HCT116 (cell line): ENCODE data around the gene PCARE. TPM values are rescaled to one million over a fixed set of nuclear protein-coding genes. Genes with fewer than 3 reads are reported as not detected.

Experiments used
- ATAC-seq: fragments of 200-7000 bp; cut with Tn5 transposase; 2 replicates; pipeline ENCODE4 v1.9.1; 2020; ENCODE audit warnings: mild to moderate bottlenecking, moderate library complexity
- BruUV-seq: library from RNA; stranded (reverse); fragments of 400-500 nt; replicated peaks from 2 replicates; lab custom pipeline; 2021; lab: Mats Ljungman, UMichigan
- CTCF ChIA-PET: fragments of 300-600 bp; sonication (Branson Sonifier 250); formaldehyde crosslinking; loops from one replicate; lab custom pipeline; 2021; ENCODE audit warnings: antibody characterized with exemption; lab: Charles Lee
- POLR2A ChIA-PET: fragments of 300-600, 350-600 bp; sonication (Branson Sonifier 250); formaldehyde crosslinking; loops from one replicate; lab custom pipeline; 2021; ENCODE audit warnings: antibody characterized with exemption; lab: Charles Lee
- RAD21 ChIA-PET, 2 experiments: fragments of 300-600 bp; sonication (Branson Sonifier 250); formaldehyde crosslinking; loops; one replicate each; lab custom pipeline; 2023; ENCODE audit warnings: low total read pairs in 2 of 2; ENCODE audit not compliant: uncharacterized antibody in 2 of 2, unreplicated experiment in 2 of 2, low non-redundant PET in 1 of 2; lab: Charles Lee
- DNase-seq: peaks from one replicate; pipeline ENCODE4 v3.0.0-alpha.2; 2010; ENCODE audit warnings: low read depth, low spot score
- H2AFZ ChIP-seq: fragments of 200-600 bp; shearing (Covaris generic), sonication (generic); 2 replicates; pipeline ENCODE4 v1.6.1; 2017; ENCODE audit warnings: low read depth, mixed run types, mixed read lengths, antibody characterized with exemption, low read length; ENCODE audit not compliant: poor library complexity, severe bottlenecking
- H3K27ac ChIP-seq: 2 replicates; pipeline ENCODE4 v1.5.1; 2012; ENCODE audit warnings: low read depth, low read length
- H3K27me3 ChIP-seq: fragments of 200-600 bp; sonication (generic); 2 replicates; pipeline ENCODE4 v1.6.1; 2016; ENCODE audit warnings: mixed run types, low read length, mixed read lengths; ENCODE audit not compliant: insufficient read depth
- H3K36me3 ChIP-seq, 2 experiments: fragments of 200-500 bp in 1 of 2; fragments of 200-600 bp in 1 of 2; sonication (Bioruptor generic) in 1 of 2; sonication (generic) in 1 of 2; 2 replicates each; pipeline versions ENCODE4 v1.5.1 to v1.6.1; 2014 to 2016; ENCODE audit warnings: low read length in 2 of 2, inconsistent platforms in 1 of 2, mixed read lengths in 1 of 2, mixed run types in 1 of 2; ENCODE audit not compliant: insufficient read depth in 2 of 2, control insufficient read depth in 1 of 2
- H3K4me1 ChIP-seq, 2 experiments: fragments of 200-600 bp in 1 of 2; sonication (generic) in 1 of 2; 2 replicates each; pipeline versions ENCODE4 v1.5.1 to v1.6.1; 2012 to 2017; ENCODE audit warnings: low read length in 2 of 2, inconsistent platforms in 1 of 2, mild to moderate bottlenecking in 1 of 2, mixed read lengths in 1 of 2, mixed run types in 1 of 2, moderate library complexity in 1 of 2; ENCODE audit not compliant: insufficient read depth in 2 of 2, control insufficient read depth in 1 of 2
- H3K4me2 ChIP-seq: fragments of 200-600 bp; sonication (generic); 2 replicates; pipeline ENCODE4 v1.6.1; 2017; ENCODE audit warnings: mixed run types, low read length, mixed read lengths
- H3K4me3 ChIP-seq, 2 experiments: fragments of 200-600 bp in 1 of 2; sonication (generic) in 1 of 2; replicated peaks in 1 of 2; 2 replicates each; pipeline ENCODE4 v1.5.1; 2011 to 2016; ENCODE audit warnings: low read length in 2 of 2, control low read depth in 1 of 2, low read depth in 1 of 2, mild to moderate bottlenecking in 1 of 2, mixed read lengths in 1 of 2, mixed run types in 1 of 2
- H3K79me2 ChIP-seq: fragments of 200-600 bp; sonication (generic); 2 replicates; pipeline ENCODE4 v1.6.1; 2017; ENCODE audit warnings: mild to moderate bottlenecking, mixed run types, low read length, moderate library complexity, mixed read lengths; ENCODE audit not compliant: insufficient read depth
- H3K9ac ChIP-seq: fragments of 200-600 bp; sonication (generic); 2 replicates; pipeline ENCODE4 v1.6.1; 2016; ENCODE audit warnings: low read length, mixed read lengths
- H3K9me2 ChIP-seq: fragments of 200-600 bp; sonication (generic), shearing (Covaris generic); 2 replicates; pipeline ENCODE4 v1.6.1; 2017; ENCODE audit warnings: mixed run types, mild to moderate bottlenecking, moderate library complexity; ENCODE audit not compliant: insufficient read depth
- H3K9me3 ChIP-seq, 2 experiments: fragments of 200-500 bp in 1 of 2; fragments of 200-600 bp in 1 of 2; sonication (Bioruptor generic) in 1 of 2; sonication (generic) in 1 of 2; 2 replicates each; pipeline ENCODE4 v1.6.1; 2014 to 2017; ENCODE audit warnings: low read length in 2 of 2, mixed read lengths in 2 of 2, inconsistent platforms in 1 of 2, low read depth in 1 of 2, mild to moderate bottlenecking in 1 of 2, mixed run types in 1 of 2, moderate library complexity in 1 of 2; ENCODE audit not compliant: control insufficient read depth in 1 of 2, insufficient read depth in 1 of 2
- H4K20me1 ChIP-seq: fragments of 200-600 bp; sonication (generic), shearing (Covaris generic); 2 replicates; pipeline ENCODE4 v1.6.1; 2017; ENCODE audit warnings: mixed run types, mild to moderate bottlenecking, moderate library complexity; ENCODE audit not compliant: insufficient read depth
- ATF3 ChIP-seq: IDR thresholded peaks from 2 replicates; pipeline ENCODE4 v1.6.1; 2012
- CBX3 ChIP-seq: IDR thresholded peaks from 2 replicates; pipeline ENCODE4 v1.6.1; 2012; ENCODE audit warnings: low read depth
- CTCF ChIP-seq, 3 experiments: fragments of 200-600 bp in 1 of 3; sonication (generic) in 1 of 3; IDR thresholded peaks in 2 of 3; conservative IDR thresholded peaks in 1 of 3; 2 replicates each; pipeline ENCODE4 v1.5.1; 2012 to 2017; ENCODE audit warnings: low read depth in 2 of 3, low read length in 2 of 3, antibody characterized with exemption in 1 of 3, borderline replicate concordance in 1 of 3, control low read depth in 1 of 3, mild to moderate bottlenecking in 1 of 3, mixed read lengths in 1 of 3, mixed run types in 1 of 3, moderate library complexity in 1 of 3; ENCODE audit not compliant: insufficient read depth in 1 of 3
- EGR1 ChIP-seq: IDR thresholded peaks from 2 replicates; pipeline ENCODE4 v1.6.1; 2012; ENCODE audit warnings: low read depth
- ELF1 ChIP-seq: IDR thresholded peaks from 2 replicates; pipeline ENCODE4 v1.6.1; 2012; ENCODE audit warnings: low read depth, borderline replicate concordance
- EZH2 ChIP-seq: fragments of 200-600 bp; sonication (generic); IDR thresholded peaks from 2 replicates; pipeline ENCODE4 v1.6.1; 2017; ENCODE audit warnings: antibody characterized with exemption, mixed run types
- EZH2phosphoT487 ChIP-seq: fragments of 200-600 bp; IDR thresholded peaks from 2 replicates; pipeline ENCODE4 v1.6.1; 2018; ENCODE audit warnings: antibody characterized with exemption, borderline replicate concordance
- FOSL1 ChIP-seq: IDR thresholded peaks from 2 replicates; pipeline ENCODE4 v1.6.1; 2012; ENCODE audit warnings: low read depth
- JUND ChIP-seq: IDR thresholded peaks from 2 replicates; pipeline ENCODE4 v1.6.1; 2012
- POLR2A ChIP-seq: IDR thresholded peaks from 2 replicates; pipeline ENCODE4 v1.7.0; 2011; ENCODE audit warnings: borderline replicate concordance; ENCODE audit not compliant: insufficient read depth, insufficient read length; ENCODE audit errors: extremely low read depth
- POLR2AphosphoS5 ChIP-seq: IDR thresholded peaks from 2 replicates; pipeline ENCODE4 v1.6.1; 2011; ENCODE audit warnings: mild to moderate bottlenecking, low read depth, low read length, moderate library complexity
- RAD21 ChIP-seq: IDR thresholded peaks from 2 replicates; pipeline ENCODE4 v1.6.1; 2012; ENCODE audit warnings: low read depth, mild to moderate bottlenecking
- SIN3A ChIP-seq: IDR thresholded peaks from 2 replicates; pipeline ENCODE4 v1.6.1; 2012; ENCODE audit warnings: low read depth
- SP1 ChIP-seq: IDR thresholded peaks from 2 replicates; pipeline ENCODE4 v1.6.1; 2012; ENCODE audit warnings: low read depth
- SRF ChIP-seq: IDR thresholded peaks from 2 replicates; pipeline ENCODE4 v1.6.1; 2012; ENCODE audit warnings: low read depth
- TCF7L2 ChIP-seq: IDR thresholded peaks from 2 replicates; pipeline ENCODE4 v1.7.0; 2011; ENCODE audit warnings: borderline replicate concordance, inconsistent platforms; ENCODE audit not compliant: insufficient read depth, insufficient read length; ENCODE audit errors: extremely low read depth
- ZBTB33 ChIP-seq: IDR thresholded peaks from 2 replicates; pipeline ENCODE4 v1.6.1; 2011; ENCODE audit warnings: mild to moderate bottlenecking, low read length, moderate library complexity; ENCODE audit not compliant: insufficient replicate concordance; ENCODE audit errors: extremely low read depth
- ZFX ChIP-seq: fragments of 450-650 bp; IDR thresholded peaks from 2 replicates; pipeline ENCODE4 v1.6.1; 2017
- intact Hi-C: fragments of 100-400 bp; cut with micrococcal nuclease; formaldehyde crosslinking; loops from 2 replicates; pipeline ENCODE4 v1.10.0; 2022
- total RNA-seq: library from RNA; stranded (reverse); gene quantifications from one replicate; pipeline ENCODE4 v1.2.1, GENCODE V29; 2021; ENCODE audit not compliant: unreplicated experiment

The PCARE gene
- total RNA-seq, 1 experiment from 2014 or later: not detected

GRCh38 chr2:29031046-29031445 is 43.3 kb downstream of the PCARE start:
- no peak overlapping the region for H3K4me3 ChIP-seq
- H3K4me2 ChIP-seq: no peak overlapping the region
- no peaks in the 10 kb centered on the region for H3K27me3 ChIP-seq
- peaks cover 11 to 15% of the 10 kb centered on the region in 2 experiments; a peak in 3 of 4 replicates for H3K4me1 ChIP-seq
- DNase-seq (no peak), ATAC-seq (no peak)
- H3K79me2 ChIP-seq: no peaks in the 10 kb centered on the region
- no peak overlapping the region for H2AFZ ChIP-seq
- TF ChIP-seq SP1 (no peak), ATF3 (no peak), ELF1 (no peak), JUND (no peak), ZFX (no peak)
- ChIA-PET RAD21 (no interaction called here), CTCF (no interaction called here), POLR2A (no interaction called here)
- H3K27ac ChIP-seq: no peak overlapping the region
- BruUV-seq: no TSS peak
- no peaks in the 10 kb centered on the region for H4K20me1 ChIP-seq
- no peaks in the 10 kb centered on the region for H3K36me3 ChIP-seq
- intact Hi-C loops: no loop called here
- no peak overlapping the region for H3K9ac ChIP-seq
- H3K9me2 ChIP-seq: 0 out of 2 replicates have a peak, but pooled peaks cover 3% of the 10 kb centered on the region
- H3K9me3 ChIP-seq: no peaks in the 10 kb centered on the region

GRCh38 chr2:29025711-29026110 is 48.6 kb downstream of the PCARE start:
- BruUV-seq: no TSS peak

More at GRCh38 chr2:29025711-29026110, 48.6 kb downstream of the PCARE start:
- Histone ChIP-seq H2AFZ (no peak overlapping the region), H3K36me3 (no peaks in the 10 kb centered on the region), H4K20me1 (no peaks in the 10 kb centered on the region), H3K4me1 (no peaks in the 10 kb centered on the region), H3K9me3 (no peaks in the 10 kb centered on the region), H3K27me3 (no peaks in the 10 kb centered on the region), H3K9ac (no peak overlapping the region), H3K27ac (no peak overlapping the region), H3K79me2 (no peaks in the 10 kb centered on the region), H3K4me2 (no peak overlapping the region), H3K9me2 (no peaks in the 10 kb centered on the region), H3K4me3 (no peak overlapping the region)
- TF ChIP-seq ZFX (no peak), EZH2phosphoT487 (no peak), SIN3A (no peak), FOSL1 (no peak), RAD21 (no peak), EGR1 (no peak), SRF (no peak), TCF7L2 (no peak), CBX3 (no peak), CTCF (IDR thresholded peaks at IDR 0.05 in 2 of 3, conservative IDR thresholded peaks at IDR 0.05 in 1 of 3; ENCODE audit: borderline replicate concordance in 1 of 3, insufficient read depth in 1 of 3, low read depth in 2 of 3, low read length in 2 of 3) (no peak), ZBTB33 (no peak), POLR2AphosphoS5 (no peak), EZH2 (no peak), SP1 (no peak), POLR2A (no peak)
- ATAC-seq: no peak
- no peak for DNase-seq
- intact Hi-C loops: no loop called here
- RAD21 ChIA-PET: no interaction called here
- POLR2A ChIA-PET: no interaction called here
- CTCF ChIA-PET: no interaction called here
